Cardiac muscle cell (in vitro differentiated cells and primary cell): ENCODE results near the gene BABAM1. TPM values are rescaled to one million over a fixed set of nuclear protein-coding genes. Genes with fewer than 3 reads are reported as not detected.

Experiments
- DNase-seq, 2 donors: peaks; one replicate each; pipeline versions ENCODE4 v3.0.0 to v3.0.0-alpha.2; 2010 to 2017; ENCODE audit warnings: low read depth in 1 of 2, low spot score in 1 of 2
- H3K27ac ChIP-seq: fragments of 200-600 bp; sonication (generic); 2 replicates; pipeline ENCODE4 v1.5.1; 2016
- H3K27me3 ChIP-seq: fragments of 200-600 bp; sonication (generic); 2 replicates; pipeline ENCODE4 v1.6.0; 2016; ENCODE audit warnings: control low read depth
- H3K36me3 ChIP-seq: fragments of 200-600 bp; sonication (generic); 2 replicates; pipeline ENCODE4 v1.5.1; 2016; ENCODE audit warnings: control low read depth
- H3K4me1 ChIP-seq: fragments of 200-600 bp; sonication (generic); 2 replicates; pipeline ENCODE4 v1.8.1; 2017; ENCODE audit warnings: low read depth, mild to moderate bottlenecking, mixed run types
- H3K4me3 ChIP-seq: fragments of 200-600 bp; sonication (generic); 2 replicates; pipeline ENCODE4 v1.5.1; 2016; ENCODE audit warnings: mild to moderate bottlenecking
- H3K9me3 ChIP-seq: fragments of 200-600 bp; sonication (generic); 2 replicates; pipeline ENCODE4 v1.5.1; 2017; ENCODE audit warnings: low read depth, mild to moderate bottlenecking, control low read depth
- CTCF ChIP-seq: IDR thresholded peaks from 2 replicates; pipeline ENCODE4 v1.5.1; 2012; ENCODE audit warnings: low read depth, mild to moderate bottlenecking, low read length
- polyA plus RNA-seq: library from polyadenylated mRNA; unstranded; fragments of >200 nt; fragmentation: Nextera tagmentation; extraction: Ambion mirVana; gene quantifications from 2 replicates; pipeline ENCODE4 v1.2.1, GENCODE V29; 2016
- total RNA-seq: library from RNA; depleted of rRNA; stranded (reverse); fragments of >200 nt; gene quantifications from 2 replicates; pipeline ENCODE4 v1.2.3, GENCODE V29; 2016

BABAM1 gene
- total and polyA plus RNA-seq, 2 experiments from 2014 or later: 136 to 141 TPM

- no peaks in the 10 kb centered on the region for H3K9me3 ChIP-seq
- H3K4me1 ChIP-seq: peaks cover 4% of the 10 kb centered on the region
- H3K27ac ChIP-seq: no peak overlapping the region
- H3K27me3 ChIP-seq: no peaks in the 10 kb centered on the region
- peaks cover 8% of the 10 kb centered on the region for H3K36me3 ChIP-seq
- DNase-seq: no peak
- TF ChIP-seq CTCF: no peak
- H3K4me3 ChIP-seq: no peak overlapping the region
Measured at GRCh38 chr19:17322854-17323253, 55.6 kb downstream of the BABAM1 start.

GRCh38 chr19:17323300-17323963 lies 56.2 kb downstream of the BABAM1 start:
- no peak for DNase-seq
- no peak overlapping the region for H3K4me3 ChIP-seq
- no peak for TF ChIP-seq CTCF

GRCh38 chr19:17323964-17324332 lies 56.7 kb downstream of the BABAM1 start:
- peaks cover 3% of the 10 kb centered on the region for H3K27me3 ChIP-seq
- no peak overlapping the region for H3K4me3 ChIP-seq
- peaks cover 4% of the 10 kb centered on the region for H3K4me1 ChIP-seq
- no peak overlapping the region for H3K27ac ChIP-seq
- H3K9me3 ChIP-seq: no peaks in the 10 kb centered on the region
- no peak for TF ChIP-seq CTCF
- peaks cover 8% of the 10 kb centered on the region for H3K36me3 ChIP-seq
- DNase-seq: no peak

More at GRCh38 chr19:17323300-17323963, 56.2 kb downstream of the BABAM1 start:
- Histone ChIP-seq H3K9me3 (no peaks in the 10 kb centered on the region), H3K36me3 (peaks cover 8% of the 10 kb centered on the region), H3K27ac (no peak overlapping the region), H3K27me3 (no peaks in the 10 kb centered on the region), H3K4me1 (peaks cover 4% of the 10 kb centered on the region)

GRCh38 chr19:17324357-17325114 lies 57.3 kb downstream of the BABAM1 start:
- Histone ChIP-seq H3K27me3 (peaks cover 9% of the 10 kb centered on the region), H3K4me3 (no peak overlapping the region), H3K4me1 (peaks cover 4% of the 10 kb centered on the region), H3K27ac (no peak overlapping the region), H3K36me3 (peaks cover 8% of the 10 kb centered on the region), H3K9me3 (no peaks in the 10 kb centered on the region)
- no peak for DNase-seq
- TF ChIP-seq CTCF: no peak

GRCh38 chr19:17325133-17325532 lies 57.9 kb downstream of the BABAM1 start:
- no peak for DNase-seq
- no peaks in the 10 kb centered on the region for H3K9me3 ChIP-seq
- H3K4me1 ChIP-seq: peaks cover 4% of the 10 kb centered on the region
- peaks cover 7% of the 10 kb centered on the region for H3K36me3 ChIP-seq
- peaks cover 13% of the 10 kb centered on the region for H3K27me3 ChIP-seq
- no peak overlapping the region for H3K4me3 ChIP-seq
- H3K27ac ChIP-seq: no peak overlapping the region
- no peak for TF ChIP-seq CTCF
